ENCODE results near the gene INIP.

Gene INIP, protein sequence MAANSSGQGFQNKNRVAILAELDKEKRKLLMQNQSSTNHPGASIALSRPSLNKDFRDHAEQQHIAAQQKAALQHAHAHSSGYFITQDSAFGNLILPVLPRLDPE

DNA sequence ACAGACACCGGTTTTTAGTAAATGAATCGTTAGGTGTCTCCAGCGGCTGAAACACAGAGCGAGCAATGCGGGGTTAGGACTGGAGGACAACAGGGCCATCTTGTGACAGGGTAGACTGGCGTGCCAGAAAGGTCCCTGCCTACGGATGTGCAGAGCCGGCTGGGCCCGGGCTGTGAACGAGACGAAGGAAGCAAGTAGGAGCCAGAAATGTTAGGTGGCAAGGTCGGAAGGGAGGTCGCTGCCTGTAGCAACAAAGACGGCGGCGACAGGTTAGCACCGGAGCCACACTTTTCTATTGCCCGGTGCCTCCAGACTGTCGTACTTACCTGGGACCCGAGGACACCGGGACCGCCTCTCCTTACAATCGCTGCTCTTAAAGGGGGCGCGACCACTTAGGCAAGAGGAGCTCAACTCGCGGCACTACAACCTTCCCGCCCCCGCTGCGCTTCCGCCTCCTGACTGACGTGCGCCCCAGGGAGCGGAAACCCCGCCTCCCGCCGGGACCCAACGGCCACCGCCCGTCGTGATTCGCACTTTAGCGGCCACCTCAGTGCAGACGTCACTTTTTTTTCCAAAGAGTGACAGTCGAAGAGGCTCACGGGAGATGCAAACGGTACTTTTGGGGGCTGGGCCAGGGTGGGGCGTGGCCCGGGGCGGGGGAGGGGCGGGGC, at the start of gene INIP:
Gene INIP (minus strand): TSS at position 457 of the 671 bp plus-strand sequence. CDS start 1,632 bp downstream, outside the sequence.
- POLR2A ChIA-PET, result interaction anchor here (0.6 to 2.1 kb wide), 19 partner anchors 9 to 605 kb away, joined by 3 to 18 read pairs (median 4); partner anchors contain the start of genes HSDL2, KIAA1958 and SNX30
- CTCF ChIA-PET, result interaction anchor here (0.6 to 4.3 kb wide), 12 partner anchors 12 to 951 kb away, joined by 3 to 20 read pairs (median 4); no protein-coding TSS in a partner anchor
- TF ChIP-seq SETDB1 (IDR thresholded peaks at IDR 0.05; ENCODE audit: insufficient read length, low read length) (no peak), SP7 (tag by site-specific recombination; IDR thresholded peaks at IDR 0.05) (peak; percentile 69), ZFP37 (tag by site-specific recombination; IDR thresholded peaks at IDR 0.05) (0 out of 2 replicates have a peak, but pooled peaks have one; percentile 46), ZNF19 (tag by site-specific recombination; IDR thresholded peaks at IDR 0.05; ENCODE audit: low read depth) (no peak), ZBTB21 (tag by site-specific recombination; IDR thresholded peaks at IDR 0.05) (peak; percentile 53; the same call in 1 of the 2 replicates), ZNF629 (tag by site-specific recombination; IDR thresholded peaks at IDR 0.05) (peak; percentile 88), HOXC10 (CRISPR knock-in tag; IDR thresholded peaks at IDR 0.05) (no peak)
- TF ChIP-seq, protein P1, sequence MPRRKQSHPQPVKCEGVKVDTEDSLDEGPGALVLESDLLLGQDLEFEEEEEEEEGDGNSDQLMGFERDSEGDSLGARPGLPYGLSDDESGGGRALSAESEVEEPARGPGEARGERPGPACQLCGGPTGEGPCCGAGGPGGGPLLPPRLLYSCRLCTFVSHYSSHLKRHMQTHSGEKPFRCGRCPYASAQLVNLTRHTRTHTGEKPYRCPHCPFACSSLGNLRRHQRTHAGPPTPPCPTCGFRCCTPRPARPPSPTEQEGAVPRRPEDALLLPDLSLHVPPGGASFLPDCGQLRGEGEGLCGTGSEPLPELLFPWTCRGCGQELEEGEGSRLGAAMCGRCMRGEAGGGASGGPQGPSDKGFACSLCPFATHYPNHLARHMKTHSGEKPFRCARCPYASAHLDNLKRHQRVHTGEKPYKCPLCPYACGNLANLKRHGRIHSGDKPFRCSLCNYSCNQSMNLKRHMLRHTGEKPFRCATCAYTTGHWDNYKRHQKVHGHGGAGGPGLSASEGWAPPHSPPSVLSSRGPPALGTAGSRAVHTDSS (tag by site-specific recombination; IDR thresholded peaks at IDR 0.05), result no peak
- TF ChIP-seq, protein P2, sequence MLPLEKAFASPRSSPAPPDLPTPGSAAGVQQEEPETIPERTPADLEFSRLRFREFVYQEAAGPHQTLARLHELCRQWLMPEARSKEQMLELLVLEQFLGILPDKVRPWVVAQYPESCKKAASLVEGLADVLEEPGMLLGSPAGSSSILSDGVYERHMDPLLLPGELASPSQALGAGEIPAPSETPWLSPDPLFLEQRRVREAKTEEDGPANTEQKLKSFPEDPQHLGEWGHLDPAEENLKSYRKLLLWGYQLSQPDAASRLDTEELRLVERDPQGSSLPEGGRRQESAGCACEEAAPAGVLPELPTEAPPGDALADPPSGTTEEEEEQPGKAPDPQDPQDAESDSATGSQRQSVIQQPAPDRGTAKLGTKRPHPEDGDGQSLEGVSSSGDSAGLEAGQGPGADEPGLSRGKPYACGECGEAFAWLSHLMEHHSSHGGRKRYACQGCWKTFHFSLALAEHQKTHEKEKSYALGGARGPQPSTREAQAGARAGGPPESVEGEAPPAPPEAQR (tag by site-specific recombination; IDR thresholded peaks at IDR 0.05), result no peak
- TF ChIP-seq, protein P3, sequence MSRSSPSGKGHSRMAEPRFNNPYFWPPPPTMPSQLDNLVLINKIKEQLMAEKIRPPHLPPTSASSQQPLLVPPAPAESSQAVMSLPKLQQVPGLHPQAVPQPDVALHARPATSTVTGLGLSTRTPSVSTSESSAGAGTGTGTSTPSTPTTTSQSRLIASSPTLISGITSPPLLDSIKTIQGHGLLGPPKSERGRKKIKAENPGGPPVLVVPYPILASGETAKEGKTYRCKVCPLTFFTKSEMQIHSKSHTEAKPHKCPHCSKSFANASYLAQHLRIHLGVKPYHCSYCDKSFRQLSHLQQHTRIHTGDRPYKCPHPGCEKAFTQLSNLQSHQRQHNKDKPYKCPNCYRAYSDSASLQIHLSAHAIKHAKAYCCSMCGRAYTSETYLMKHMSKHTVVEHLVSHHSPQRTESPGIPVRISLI (tag by site-specific recombination; IDR thresholded peaks at IDR 0.05), result peak; percentile 73; the same call in 1 of the 2 replicates
- TF ChIP-seq, protein P4, sequence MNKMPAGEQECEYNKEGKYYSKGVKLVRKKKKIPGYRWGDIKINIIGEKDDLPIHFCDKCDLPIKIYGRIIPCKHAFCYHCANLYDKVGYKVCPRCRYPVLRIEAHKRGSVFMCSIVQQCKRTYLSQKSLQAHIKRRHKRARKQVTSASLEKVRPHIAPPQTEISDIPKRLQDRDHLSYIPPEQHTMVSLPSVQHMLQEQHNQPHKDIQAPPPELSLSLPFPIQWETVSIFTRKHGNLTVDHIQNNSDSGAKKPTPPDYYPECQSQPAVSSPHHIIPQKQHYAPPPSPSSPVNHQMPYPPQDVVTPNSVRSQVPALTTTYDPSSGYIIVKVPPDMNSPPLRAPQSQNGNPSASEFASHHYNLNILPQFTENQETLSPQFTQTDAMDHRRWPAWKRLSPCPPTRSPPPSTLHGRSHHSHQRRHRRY (tag by site-specific recombination; IDR thresholded peaks at IDR 0.05), result no peak
- TF ChIP-seq, protein P5, sequence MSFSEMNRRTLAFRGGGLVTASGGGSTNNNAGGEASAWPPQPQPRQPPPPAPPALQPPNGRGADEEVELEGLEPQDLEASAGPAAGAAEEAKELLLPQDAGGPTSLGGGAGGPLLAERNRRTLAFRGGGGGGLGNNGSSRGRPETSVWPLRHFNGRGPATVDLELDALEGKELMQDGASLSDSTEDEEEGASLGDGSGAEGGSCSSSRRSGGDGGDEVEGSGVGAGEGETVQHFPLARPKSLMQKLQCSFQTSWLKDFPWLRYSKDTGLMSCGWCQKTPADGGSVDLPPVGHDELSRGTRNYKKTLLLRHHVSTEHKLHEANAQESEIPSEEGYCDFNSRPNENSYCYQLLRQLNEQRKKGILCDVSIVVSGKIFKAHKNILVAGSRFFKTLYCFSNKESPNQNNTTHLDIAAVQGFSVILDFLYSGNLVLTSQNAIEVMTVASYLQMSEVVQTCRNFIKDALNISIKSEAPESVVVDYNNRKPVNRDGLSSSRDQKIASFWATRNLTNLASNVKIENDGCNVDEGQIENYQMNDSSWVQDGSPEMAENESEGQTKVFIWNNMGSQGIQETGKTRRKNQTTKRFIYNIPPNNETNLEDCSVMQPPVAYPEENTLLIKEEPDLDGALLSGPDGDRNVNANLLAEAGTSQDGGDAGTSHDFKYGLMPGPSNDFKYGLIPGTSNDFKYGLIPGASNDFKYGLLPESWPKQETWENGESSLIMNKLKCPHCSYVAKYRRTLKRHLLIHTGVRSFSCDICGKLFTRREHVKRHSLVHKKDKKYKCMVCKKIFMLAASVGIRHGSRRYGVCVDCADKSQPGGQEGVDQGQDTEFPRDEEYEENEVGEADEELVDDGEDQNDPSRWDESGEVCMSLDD (tag by site-specific recombination; IDR thresholded peaks at IDR 0.05), result 0 out of 2 replicates have a peak, but pooled peaks have one; percentile 43
- TF ChIP-seq, protein P6, sequence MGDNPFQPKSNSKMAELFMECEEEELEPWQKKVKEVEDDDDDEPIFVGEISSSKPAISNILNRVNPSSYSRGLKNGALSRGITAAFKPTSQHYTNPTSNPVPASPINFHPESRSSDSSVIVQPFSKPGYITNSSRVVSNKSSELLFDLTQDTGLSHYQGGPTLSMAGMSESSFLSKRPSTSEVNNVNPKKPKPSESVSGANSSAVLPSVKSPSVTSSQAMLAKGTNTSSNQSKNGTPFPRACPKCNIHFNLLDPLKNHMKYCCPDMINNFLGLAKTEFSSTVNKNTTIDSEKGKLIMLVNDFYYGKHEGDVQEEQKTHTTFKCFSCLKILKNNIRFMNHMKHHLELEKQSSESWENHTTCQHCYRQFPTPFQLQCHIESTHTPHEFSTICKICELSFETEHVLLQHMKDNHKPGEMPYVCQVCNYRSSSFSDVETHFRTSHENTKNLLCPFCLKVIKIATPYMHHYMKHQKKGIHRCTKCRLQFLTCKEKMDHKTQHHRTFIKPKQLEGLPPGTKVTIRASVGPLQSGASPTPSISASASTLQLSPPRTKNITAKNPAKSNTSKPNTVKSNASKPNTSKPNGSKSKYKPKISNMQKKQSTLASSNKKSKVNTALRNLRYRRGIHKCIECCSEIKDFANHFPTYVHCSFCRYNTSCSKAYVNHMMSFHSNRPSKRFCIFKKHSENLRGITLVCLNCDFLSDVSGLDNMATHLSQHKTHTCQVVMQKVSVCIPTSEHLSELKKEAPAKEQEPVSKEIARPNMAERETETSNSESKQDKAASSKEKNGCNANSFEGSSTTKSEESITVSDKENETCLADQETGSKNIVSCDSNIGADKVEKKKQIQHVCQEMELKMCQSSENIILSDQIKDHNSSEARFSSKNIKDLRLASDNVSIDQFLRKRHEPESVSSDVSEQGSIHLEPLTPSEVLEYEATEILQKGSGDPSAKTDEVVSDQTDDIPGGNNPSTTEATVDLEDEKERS (tag by site-specific recombination; IDR thresholded peaks at IDR 0.05), result no peak
- TF ChIP-seq, protein P7, sequence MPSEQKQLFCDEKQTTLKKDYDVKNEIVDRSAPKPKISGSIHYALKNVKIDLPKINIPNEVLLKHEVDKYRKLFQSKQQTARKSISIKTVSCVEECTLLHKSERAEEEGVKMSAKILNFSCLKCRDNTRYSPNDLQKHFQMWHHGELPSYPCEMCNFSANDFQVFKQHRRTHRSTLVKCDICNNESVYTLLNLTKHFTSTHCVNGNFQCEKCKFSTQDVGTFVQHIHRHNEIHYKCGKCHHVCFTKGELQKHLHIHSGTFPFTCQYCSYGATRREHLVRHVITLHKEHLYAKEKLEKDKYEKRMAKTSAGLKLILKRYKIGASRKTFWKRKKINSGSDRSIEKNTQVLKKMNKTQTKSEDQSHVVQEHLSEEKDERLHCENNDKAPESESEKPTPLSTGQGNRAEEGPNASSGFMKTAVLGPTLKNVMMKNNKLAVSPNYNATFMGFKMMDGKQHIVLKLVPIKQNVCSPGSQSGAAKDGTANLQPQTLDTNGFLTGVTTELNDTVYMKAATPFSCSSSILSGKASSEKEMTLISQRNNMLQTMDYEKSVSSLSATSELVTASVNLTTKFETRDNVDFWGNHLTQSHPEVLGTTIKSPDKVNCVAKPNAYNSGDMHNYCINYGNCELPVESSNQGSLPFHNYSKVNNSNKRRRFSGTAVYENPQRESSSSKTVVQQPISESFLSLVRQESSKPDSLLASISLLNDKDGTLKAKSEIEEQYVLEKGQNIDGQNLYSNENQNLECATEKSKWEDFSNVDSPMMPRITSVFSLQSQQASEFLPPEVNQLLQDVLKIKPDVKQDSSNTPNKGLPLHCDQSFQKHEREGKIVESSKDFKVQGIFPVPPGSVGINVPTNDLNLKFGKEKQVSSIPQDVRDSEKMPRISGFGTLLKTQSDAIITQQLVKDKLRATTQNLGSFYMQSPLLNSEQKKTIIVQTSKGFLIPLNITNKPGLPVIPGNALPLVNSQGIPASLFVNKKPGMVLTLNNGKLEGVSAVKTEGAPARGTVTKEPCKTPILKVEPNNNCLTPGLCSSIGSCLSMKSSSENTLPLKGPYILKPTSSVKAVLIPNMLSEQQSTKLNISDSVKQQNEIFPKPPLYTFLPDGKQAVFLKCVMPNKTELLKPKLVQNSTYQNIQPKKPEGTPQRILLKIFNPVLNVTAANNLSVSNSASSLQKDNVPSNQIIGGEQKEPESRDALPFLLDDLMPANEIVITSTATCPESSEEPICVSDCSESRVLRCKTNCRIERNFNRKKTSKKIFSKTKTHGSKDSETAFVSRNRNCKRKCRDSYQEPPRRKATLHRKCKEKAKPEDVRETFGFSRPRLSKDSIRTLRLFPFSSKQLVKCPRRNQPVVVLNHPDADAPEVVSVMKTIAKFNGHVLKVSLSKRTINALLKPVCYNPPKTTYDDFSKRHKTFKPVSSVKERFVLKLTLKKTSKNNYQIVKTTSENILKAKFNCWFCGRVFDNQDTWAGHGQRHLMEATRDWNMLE (tag by site-specific recombination; conservative IDR thresholded peaks at IDR 0.05; ENCODE audit: low read depth), result no peak
- TF ChIP-seq, protein P8, sequence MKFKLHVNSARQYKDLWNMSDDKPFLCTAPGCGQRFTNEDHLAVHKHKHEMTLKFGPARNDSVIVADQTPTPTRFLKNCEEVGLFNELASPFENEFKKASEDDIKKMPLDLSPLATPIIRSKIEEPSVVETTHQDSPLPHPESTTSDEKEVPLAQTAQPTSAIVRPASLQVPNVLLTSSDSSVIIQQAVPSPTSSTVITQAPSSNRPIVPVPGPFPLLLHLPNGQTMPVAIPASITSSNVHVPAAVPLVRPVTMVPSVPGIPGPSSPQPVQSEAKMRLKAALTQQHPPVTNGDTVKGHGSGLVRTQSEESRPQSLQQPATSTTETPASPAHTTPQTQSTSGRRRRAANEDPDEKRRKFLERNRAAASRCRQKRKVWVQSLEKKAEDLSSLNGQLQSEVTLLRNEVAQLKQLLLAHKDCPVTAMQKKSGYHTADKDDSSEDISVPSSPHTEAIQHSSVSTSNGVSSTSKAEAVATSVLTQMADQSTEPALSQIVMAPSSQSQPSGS (tag by site-specific recombination; IDR thresholded peaks at IDR 0.05; ENCODE audit: low read depth), result 0 out of 2 replicates have a peak, but pooled peaks have one; percentile 29

More for the DNA sequence above, at the start of gene INIP:
- Histone ChIP-seq H3K9me3 (ENCODE audit: control insufficient read depth, insufficient read depth, low read depth, low read length) (no peaks in the 10 kb centered on the region), H3K4me3 (ENCODE audit: low read depth, low read length) (peak within 1 kb of the TSS; percentile 81), H3K4me1 (ENCODE audit: control insufficient read depth, insufficient read depth, low read length) (no peaks in the 10 kb centered on the region), H3K36me3 (ENCODE audit: control insufficient read depth in 2 of 2, insufficient read depth in 1 of 2, low read length in 2 of 2) (peaks cover 0 to 6% of the 10 kb centered on the region in 2 experiments; a peak in 2 of 3 replicates), H3K27ac (ENCODE audit: extremely low read depth, low read depth, low read length) (peak within 1 kb of the TSS; percentile 57)
